BJ (cell line): ENCODE measurements around the gene TTC7B. TPM values are rescaled to one million over a fixed set of nuclear protein-coding genes. Genes with fewer than 3 reads are reported as not detected.

ENCODE experiments used
- CTCF ChIA-PET: fragments of 350-600 bp; formaldehyde crosslinking; extraction: SDS; loops from one replicate; lab custom pipeline; 2021; ENCODE audit warnings: antibody characterized with exemption, inconsistent platforms; lab: Yijun Ruan, JAX
- POLR2A ChIA-PET: fragments of 300-600 bp; sonication (Branson Sonifier 250); formaldehyde crosslinking; extraction: SDS; loops from one replicate; lab custom pipeline; 2021; ENCODE audit warnings: antibody characterized with exemption; lab: Charles Lee
- DNase-seq: peaks from one replicate; pipeline ENCODE4 v3.0.0-alpha.2; 2011; ENCODE audit warnings: low read depth
- H3K27me3 ChIP-seq: 2 replicates; pipeline ENCODE4 v1.6.0; 2011; ENCODE audit warnings: low read length; ENCODE audit not compliant: control insufficient read depth, insufficient read depth
- H3K36me3 ChIP-seq: 2 replicates; pipeline ENCODE4 v1.5.1; 2011; ENCODE audit warnings: low read length; ENCODE audit not compliant: control insufficient read depth, insufficient read depth
- H3K4me3 ChIP-seq: 2 replicates; pipeline ENCODE4 v1.5.1; 2011; ENCODE audit warnings: low read depth, mild to moderate bottlenecking, control low read depth, low read length
- polyA plus RNA-seq: library from polyadenylated mRNA; depleted of rRNA; stranded (reverse); fragments of >200 nt; gene quantifications from 2 replicates; pipeline ENCODE4 v1.2.3, GENCODE V29; 2011
- TF ChIP-seq, protein P1 (sequence below): IDR thresholded peaks from 2 replicates; pipeline ENCODE4 v1.5.1; 2011; ENCODE audit warnings: low read depth, mild to moderate bottlenecking, control low read depth, inconsistent platforms, low read length, moderate library complexity; ENCODE audit not compliant: insufficient read depth

Gene TTC7B
- polyA plus RNA-seq, 1 experiment: 46.9 TPM

DNA sequence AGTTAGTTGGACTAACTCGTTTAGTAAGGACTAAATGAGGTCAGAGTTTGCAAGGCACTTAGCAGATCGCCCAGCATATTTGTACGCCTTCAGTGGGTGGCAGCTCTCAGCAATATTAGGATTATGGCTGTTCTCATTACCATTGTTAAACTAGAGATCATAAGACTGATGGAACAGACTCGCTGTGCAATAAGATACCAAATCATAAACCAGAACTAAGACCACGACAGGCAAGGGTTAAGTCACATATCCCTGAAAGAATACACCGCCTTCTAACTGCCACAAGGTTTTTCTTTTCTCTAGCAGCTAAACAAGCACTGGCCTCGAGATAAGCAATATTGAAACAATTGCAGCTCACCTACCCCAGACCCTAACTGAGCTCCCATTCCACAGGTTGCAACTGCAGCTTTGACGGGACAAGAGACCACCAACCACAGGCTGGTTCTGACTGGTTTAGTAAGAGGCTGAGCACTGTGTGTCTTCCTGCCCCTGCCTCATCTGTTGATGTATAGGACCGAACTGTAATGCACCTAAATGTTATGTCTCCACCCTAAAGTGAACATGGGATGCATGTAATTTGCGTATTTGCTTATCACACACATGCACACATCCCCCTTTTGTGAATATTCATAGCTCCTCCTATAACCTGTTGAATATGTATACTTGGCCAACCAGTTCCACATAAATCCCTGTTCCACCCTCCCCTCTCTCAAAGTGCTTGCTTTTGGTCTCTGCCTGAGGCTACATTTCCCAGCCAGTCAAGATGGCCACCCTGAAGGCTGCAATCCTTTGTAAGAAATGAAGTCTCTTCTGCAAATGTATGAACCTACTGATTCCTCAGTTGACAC, 266.2 kb downstream of the TTC7B start:
- POLR2A ChIA-PET: no interaction called here
- CTCF ChIA-PET: no interaction called here
- no peaks in the 10 kb centered on the region for H3K36me3 ChIP-seq
- H3K4me3 ChIP-seq: no peak overlapping the region
- no peak for DNase-seq
- H3K27me3 ChIP-seq: no peaks in the 10 kb centered on the region
- TF ChIP-seq, protein P1, sequence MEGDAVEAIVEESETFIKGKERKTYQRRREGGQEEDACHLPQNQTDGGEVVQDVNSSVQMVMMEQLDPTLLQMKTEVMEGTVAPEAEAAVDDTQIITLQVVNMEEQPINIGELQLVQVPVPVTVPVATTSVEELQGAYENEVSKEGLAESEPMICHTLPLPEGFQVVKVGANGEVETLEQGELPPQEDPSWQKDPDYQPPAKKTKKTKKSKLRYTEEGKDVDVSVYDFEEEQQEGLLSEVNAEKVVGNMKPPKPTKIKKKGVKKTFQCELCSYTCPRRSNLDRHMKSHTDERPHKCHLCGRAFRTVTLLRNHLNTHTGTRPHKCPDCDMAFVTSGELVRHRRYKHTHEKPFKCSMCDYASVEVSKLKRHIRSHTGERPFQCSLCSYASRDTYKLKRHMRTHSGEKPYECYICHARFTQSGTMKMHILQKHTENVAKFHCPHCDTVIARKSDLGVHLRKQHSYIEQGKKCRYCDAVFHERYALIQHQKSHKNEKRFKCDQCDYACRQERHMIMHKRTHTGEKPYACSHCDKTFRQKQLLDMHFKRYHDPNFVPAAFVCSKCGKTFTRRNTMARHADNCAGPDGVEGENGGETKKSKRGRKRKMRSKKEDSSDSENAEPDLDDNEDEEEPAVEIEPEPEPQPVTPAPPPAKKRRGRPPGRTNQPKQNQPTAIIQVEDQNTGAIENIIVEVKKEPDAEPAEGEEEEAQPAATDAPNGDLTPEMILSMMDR: no peak

DNA sequence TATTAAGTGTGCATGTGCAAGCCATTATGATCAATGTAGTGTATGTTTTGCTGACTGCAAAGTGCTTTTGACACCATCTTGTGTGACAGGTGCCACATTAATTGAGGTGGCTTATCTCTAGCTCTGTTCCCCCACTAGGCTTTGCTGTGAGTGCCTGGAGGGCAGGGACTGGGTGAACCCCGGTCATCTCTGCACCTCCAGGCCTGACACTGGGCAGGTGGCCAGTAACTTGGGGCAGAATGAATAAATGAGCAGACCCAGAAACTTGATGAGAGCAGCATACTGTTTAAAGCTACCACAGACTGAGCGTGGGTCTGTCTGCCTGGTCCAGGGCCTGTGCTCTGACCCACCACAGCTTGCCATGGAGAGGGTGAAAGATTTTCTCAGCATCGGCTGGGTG, 267.8 kb downstream of the TTC7B start:
- Histone ChIP-seq H3K4me3 (no peak overlapping the region), H3K27me3 (no peaks in the 10 kb centered on the region), H3K36me3 (no peaks in the 10 kb centered on the region; the same call in 1 of the 2 replicates)
- ChIA-PET POLR2A (no interaction called here), CTCF (no interaction called here)
- TF ChIP-seq, protein P1: no peak
- no peak for DNase-seq

DNA sequence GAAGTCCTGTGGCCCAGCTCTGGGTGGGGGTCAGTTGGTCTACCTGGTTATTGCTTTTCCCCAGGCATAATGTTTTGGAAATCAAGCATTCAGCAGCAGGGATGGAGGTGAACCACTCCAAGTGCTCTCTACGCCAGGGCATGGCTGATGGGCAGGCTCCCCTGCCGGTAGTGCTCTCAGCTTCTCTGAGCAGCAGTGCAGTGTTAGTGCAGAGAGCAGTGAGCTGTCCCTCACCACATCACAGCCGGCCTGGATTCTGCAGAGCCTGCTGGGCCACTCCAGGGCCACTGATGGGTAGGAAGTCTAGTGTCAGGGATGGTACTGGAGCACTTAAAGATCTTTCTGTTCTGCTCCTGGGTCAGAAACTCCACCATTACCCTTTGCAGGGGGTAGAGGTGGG, 268.3 kb downstream of the TTC7B start:
- ChIA-PET CTCF (no interaction called here), POLR2A (no interaction called here)
- H3K27me3 ChIP-seq: no peaks in the 10 kb centered on the region
- H3K4me3 ChIP-seq: no peak overlapping the region
- TF ChIP-seq, protein P1: no peak
- H3K36me3 ChIP-seq: no peaks in the 10 kb centered on the region; the same call in 1 of the 2 replicates
- no peak for DNase-seq

- no peak overlapping the region for H3K4me3 ChIP-seq
- H3K27me3 ChIP-seq: no peaks in the 10 kb centered on the region
- CTCF ChIA-PET: interaction anchor here (1.3 to 1.4 kb wide), 2 partner anchors 11 to 28 kb away, joined by 3 read pairs; no protein-coding TSS in a partner anchor
- no peaks in the 10 kb centered on the region; the same call in 1 of the 2 replicates for H3K36me3 ChIP-seq
- TF ChIP-seq, protein P1: no peak
- no peak for DNase-seq
- POLR2A ChIA-PET: no interaction called here
Measured at GRCh38 chr14:90547250-90547649, 269.0 kb downstream of the TTC7B start.

DNA sequence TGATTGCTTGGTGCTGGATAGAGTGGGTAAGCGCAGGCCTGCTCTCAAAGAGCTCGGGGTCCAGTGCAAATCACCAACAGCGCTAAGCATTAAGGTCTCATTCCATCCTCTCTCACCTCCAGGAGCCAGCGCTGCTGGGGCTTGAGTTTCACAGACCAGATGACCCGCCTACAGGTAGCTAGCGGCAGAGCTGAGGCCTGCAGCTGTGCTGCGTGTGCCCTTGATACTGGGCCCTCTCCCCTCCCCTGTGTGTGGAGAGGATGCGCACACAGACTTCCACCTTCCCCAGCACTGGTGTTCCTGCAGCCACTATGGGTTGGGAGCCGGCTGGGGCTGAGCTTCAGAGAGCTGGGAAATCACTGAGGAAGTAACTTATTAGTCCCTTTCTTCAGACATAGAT, 269.5 kb downstream of the TTC7B start:
- TF ChIP-seq, protein P1: no peak
- Histone ChIP-seq H3K36me3 (no peaks in the 10 kb centered on the region; the same call in 1 of the 2 replicates), H3K4me3 (no peak overlapping the region), H3K27me3 (no peaks in the 10 kb centered on the region)
- no peak for DNase-seq
- ChIA-PET POLR2A (no interaction called here), CTCF (interaction anchor here (1.3 to 1.4 kb wide), 2 partner anchors 11 to 27 kb away, joined by 3 read pairs; no protein-coding TSS in a partner anchor)
